Measurements from ENCODE around the gene TLN1. TPM values are rescaled to one million over a fixed set of nuclear protein-coding genes. Genes with fewer than 3 reads are reported as not detected.

The TLN1 gene
- total RNA-seq, 1 experiment from 2014 or later, result 347 TPM

DNA sequence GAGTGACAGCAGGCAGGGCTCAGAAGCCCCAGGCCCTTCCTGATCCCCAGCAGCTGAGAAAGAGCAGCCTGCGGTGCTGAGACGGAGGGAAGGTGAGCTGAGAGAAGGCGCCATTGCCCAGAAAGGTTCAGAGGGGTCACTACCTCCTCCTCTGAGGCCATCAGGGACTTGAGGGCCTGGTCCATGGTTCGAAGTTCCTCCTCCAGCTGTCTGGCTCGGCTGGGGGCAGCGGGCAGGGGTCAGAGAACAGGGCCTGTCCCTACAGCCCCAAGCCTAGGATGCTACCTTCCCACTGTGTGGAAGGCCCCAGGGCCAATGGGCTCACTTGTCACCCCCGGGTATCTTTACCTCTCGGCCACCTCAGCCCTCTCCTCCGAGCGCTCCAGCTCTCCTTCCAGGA, 47.1 kb downstream of the TLN1 start:
- ATAC-seq, result no peak
- Histone ChIP-seq H3K36me3 (ENCODE audit: control insufficient read depth, insufficient read depth, low read length) (peaks cover 10% of the 10 kb centered on the region; the same call in 1 of the 2 replicates), H3K27me3 (ENCODE audit: control insufficient read depth, insufficient read depth, low read length) (no peaks in the 10 kb centered on the region), H3K4me3 (ENCODE audit: low read depth in 2 of 2, low read length in 2 of 2) (no peak overlapping the region), H3K9me3 (ENCODE audit: control insufficient read depth, insufficient read depth, low read depth, low read length) (no peaks in the 10 kb centered on the region), H3K27ac (ENCODE audit: low read length) (no peak overlapping the region), H3K4me1 (ENCODE audit: control insufficient read depth, insufficient read depth, low read length) (peaks cover 33% of the 10 kb centered on the region)
- TF ChIP-seq TCF7L2 (IDR thresholded peaks at IDR 0.05; ENCODE audit: low read depth, low read length), result no peak
- TF ChIP-seq REST (IDR thresholded peaks at IDR 0.05; ENCODE audit: insufficient read depth in 1 of 2, low read depth in 2 of 2, low read length in 1 of 2), result no peak
- no peak for TF ChIP-seq SIN3A (IDR thresholded peaks at IDR 0.05; ENCODE audit: borderline replicate concordance, insufficient read depth, low read depth, low read length)
- no peak for TF ChIP-seq POLR2AphosphoS5 (IDR thresholded peaks at IDR 0.05; ENCODE audit: low read depth, low read length)
- no peak for TF ChIP-seq CTCF (IDR thresholded peaks at IDR 0.05)
- intact Hi-C loops (cut with micrococcal nuclease; ENCODE audit: unreplicated experiment) (no loop called here), in situ Hi-C loops (cut with HindIII; ENCODE audit: low pct_unique_long_range_greater_than_20kb, low sequenced_read_pairs) (no loop called here)
- POLR2A ChIA-PET, result no interaction called here
- no TSS peak for BruUV-seq (replicated peaks)
- CTCF ChIA-PET, result interaction anchor here (1.3 kb wide), 1 partner anchor 12 kb away, joined by 4 read pairs; no protein-coding TSS in a partner anchor
- DNase-seq (ENCODE audit: low read depth, low spot score), result no peak

DNA sequence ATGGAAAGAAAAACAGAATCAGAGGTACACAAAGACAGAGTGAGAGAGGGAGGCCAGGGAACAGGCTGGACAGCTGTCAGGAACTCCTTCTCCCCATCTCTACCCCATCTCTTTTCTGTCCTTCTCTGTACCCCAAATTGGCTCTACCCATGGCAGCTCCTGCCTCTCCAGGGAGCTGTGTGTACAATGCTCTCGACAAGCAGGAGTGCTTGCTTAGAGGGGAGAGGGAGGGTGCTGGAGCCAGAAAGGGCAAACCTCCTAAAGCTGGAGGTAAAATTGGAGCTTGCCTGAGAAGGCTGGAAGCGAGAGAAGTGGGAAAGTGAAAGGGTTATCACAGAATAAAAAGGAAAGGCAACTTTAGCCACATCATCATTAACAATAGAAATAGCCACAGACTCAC, 48.7 kb downstream of the TLN1 start:
- ATAC-seq (no peak), DNase-seq (ENCODE audit: low read depth, low spot score) (no peak)
- no peak overlapping the region for H3K4me3 ChIP-seq (ENCODE audit: low read depth in 2 of 2, low read length in 2 of 2)
- H3K4me1 ChIP-seq (ENCODE audit: control insufficient read depth, insufficient read depth, low read length), result peaks cover 28% of the 10 kb centered on the region
- H3K27me3 ChIP-seq (ENCODE audit: control insufficient read depth, insufficient read depth, low read length), result no peaks in the 10 kb centered on the region
- no peak overlapping the region for H3K27ac ChIP-seq (ENCODE audit: low read length)
- BruUV-seq (replicated peaks), result no TSS peak
- in situ Hi-C loops (cut with HindIII; ENCODE audit: low pct_unique_long_range_greater_than_20kb, low sequenced_read_pairs), result no loop called here
- TF ChIP-seq TCF7L2 (IDR thresholded peaks at IDR 0.05; ENCODE audit: low read depth, low read length), result no peak
- TF ChIP-seq POLR2AphosphoS5 (IDR thresholded peaks at IDR 0.05; ENCODE audit: low read depth, low read length), result no peak
- no peak for TF ChIP-seq CTCF (IDR thresholded peaks at IDR 0.05)
- no peak for TF ChIP-seq SIN3A (IDR thresholded peaks at IDR 0.05; ENCODE audit: borderline replicate concordance, insufficient read depth, low read depth, low read length)
- no peak for TF ChIP-seq REST (IDR thresholded peaks at IDR 0.05; ENCODE audit: insufficient read depth in 1 of 2, low read depth in 2 of 2, low read length in 1 of 2)
- no peaks in the 10 kb centered on the region for H3K9me3 ChIP-seq (ENCODE audit: control insufficient read depth, insufficient read depth, low read depth, low read length)
- ChIA-PET POLR2A (interaction anchor here (1.1 kb wide), 1 partner anchor 22 kb away, joined by 4 read pairs; no protein-coding TSS in a partner anchor), CTCF (interaction anchor here (1.0 kb wide), 1 partner anchor 11 kb away, joined by 5 read pairs; no protein-coding TSS in a partner anchor)
- H3K36me3 ChIP-seq (ENCODE audit: control insufficient read depth, insufficient read depth, low read length), result peaks cover 10% of the 10 kb centered on the region; the same call in 1 of the 2 replicates
- intact Hi-C loops (cut with micrococcal nuclease; ENCODE audit: unreplicated experiment), result no loop called here

Data from Panc1 (cell line).